ENCODE results near the gene AAR2.

Gene AAR2

DNA sequence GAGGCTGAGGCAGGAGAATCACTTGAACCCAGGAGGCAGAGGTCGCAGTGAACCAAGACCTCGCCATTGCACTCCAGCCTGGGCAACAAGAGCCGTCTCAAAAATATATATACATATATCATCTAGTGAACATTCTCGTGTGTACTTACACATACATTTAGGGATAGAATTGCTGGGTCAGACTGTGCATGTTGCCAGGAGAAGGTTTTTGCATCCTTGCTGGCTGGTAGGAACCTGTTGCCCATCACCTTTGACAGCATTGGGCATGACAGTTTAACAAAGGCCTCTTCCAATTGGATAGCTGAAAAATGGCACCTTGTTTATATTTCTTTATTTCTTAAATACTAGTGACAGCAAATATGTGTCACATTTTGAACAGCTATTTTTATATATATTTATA is 5.4 kb downstream of the AAR2 start:
- H3K27ac ChIP-seq (ENCODE audit: low read length), result no peak overlapping the region
- H3K9me3 ChIP-seq (ENCODE audit: insufficient read depth, low read length), result no peaks in the 10 kb centered on the region
- H3K36me3 ChIP-seq (replicated peaks; ENCODE audit: low read depth, low read length), result peaks cover 49% of the 10 kb centered on the region
- no peak overlapping the region for H3K9ac ChIP-seq (ENCODE audit: low read length)
- H4K20me1 ChIP-seq (ENCODE audit: insufficient read depth, low read length), result 0 out of 2 replicates have a peak, but pooled peaks cover 3% of the 10 kb centered on the region
- peaks cover 6% of the 10 kb centered on the region for H3K4me1 ChIP-seq (ENCODE audit: low read length)
- peaks cover 62% of the 10 kb centered on the region for H3K79me2 ChIP-seq (ENCODE audit: low read length)
- H3K4me3 ChIP-seq (ENCODE audit: low read length), result no peak overlapping the region
- H3K4me2 ChIP-seq (ENCODE audit: low read length), result no peak overlapping the region
- TF ChIP-seq EZH2phosphoT487 (IDR thresholded peaks at IDR 0.05; ENCODE audit: low read depth), result no peak
- TF ChIP-seq, protein P1, sequence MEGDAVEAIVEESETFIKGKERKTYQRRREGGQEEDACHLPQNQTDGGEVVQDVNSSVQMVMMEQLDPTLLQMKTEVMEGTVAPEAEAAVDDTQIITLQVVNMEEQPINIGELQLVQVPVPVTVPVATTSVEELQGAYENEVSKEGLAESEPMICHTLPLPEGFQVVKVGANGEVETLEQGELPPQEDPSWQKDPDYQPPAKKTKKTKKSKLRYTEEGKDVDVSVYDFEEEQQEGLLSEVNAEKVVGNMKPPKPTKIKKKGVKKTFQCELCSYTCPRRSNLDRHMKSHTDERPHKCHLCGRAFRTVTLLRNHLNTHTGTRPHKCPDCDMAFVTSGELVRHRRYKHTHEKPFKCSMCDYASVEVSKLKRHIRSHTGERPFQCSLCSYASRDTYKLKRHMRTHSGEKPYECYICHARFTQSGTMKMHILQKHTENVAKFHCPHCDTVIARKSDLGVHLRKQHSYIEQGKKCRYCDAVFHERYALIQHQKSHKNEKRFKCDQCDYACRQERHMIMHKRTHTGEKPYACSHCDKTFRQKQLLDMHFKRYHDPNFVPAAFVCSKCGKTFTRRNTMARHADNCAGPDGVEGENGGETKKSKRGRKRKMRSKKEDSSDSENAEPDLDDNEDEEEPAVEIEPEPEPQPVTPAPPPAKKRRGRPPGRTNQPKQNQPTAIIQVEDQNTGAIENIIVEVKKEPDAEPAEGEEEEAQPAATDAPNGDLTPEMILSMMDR (IDR thresholded peaks at IDR 0.05; ENCODE audit: low read depth, low read length), result no peak
- H3K27me3 ChIP-seq (ENCODE audit: low read depth, low read length), result no peaks in the 10 kb centered on the region
- no peak overlapping the region for H2AFZ ChIP-seq (ENCODE audit: low read depth, low read length)

DNA sequence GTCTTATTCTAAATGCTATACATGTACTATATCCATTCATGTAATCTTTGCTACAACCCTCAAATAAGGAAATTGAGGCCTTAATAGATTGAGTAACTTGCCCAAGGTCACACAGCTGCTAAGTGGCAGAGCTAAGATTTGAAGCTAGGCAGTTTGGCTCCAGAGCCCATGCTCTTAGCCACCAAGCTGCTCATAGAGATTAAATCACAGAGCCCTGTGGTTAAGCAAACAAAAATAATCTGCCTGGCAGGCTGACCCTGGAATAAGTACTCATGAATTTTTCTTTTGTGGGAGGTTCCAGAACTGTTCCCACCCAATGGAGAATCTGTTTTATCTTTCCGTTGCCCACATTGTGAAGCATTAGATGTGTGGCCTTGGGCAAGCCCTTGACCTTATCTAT is 7.4 kb downstream of the AAR2 start:
- Histone ChIP-seq H3K4me3 (ENCODE audit: low read length) (no peak overlapping the region), H3K9me3 (ENCODE audit: insufficient read depth, low read length) (no peaks in the 10 kb centered on the region), H3K9ac (ENCODE audit: low read length) (no peak overlapping the region), H4K20me1 (ENCODE audit: insufficient read depth, low read length) (0 out of 2 replicates have a peak, but pooled peaks cover 3% of the 10 kb centered on the region), H3K4me2 (ENCODE audit: low read length) (no peak overlapping the region), H3K27ac (ENCODE audit: low read length) (no peak overlapping the region), H3K79me2 (ENCODE audit: low read length) (peaks cover 42% of the 10 kb centered on the region), H3K27me3 (ENCODE audit: low read depth, low read length) (no peaks in the 10 kb centered on the region), H3K4me1 (ENCODE audit: low read length) (no peaks in the 10 kb centered on the region), H3K36me3 (replicated peaks; ENCODE audit: low read depth, low read length) (peaks cover 64% of the 10 kb centered on the region), H2AFZ (ENCODE audit: low read depth, low read length) (no peak overlapping the region)
- TF ChIP-seq, protein P1 (IDR thresholded peaks at IDR 0.05; ENCODE audit: low read depth, low read length), result no peak
- no peak for TF ChIP-seq EZH2phosphoT487 (IDR thresholded peaks at IDR 0.05; ENCODE audit: low read depth)

DNA sequence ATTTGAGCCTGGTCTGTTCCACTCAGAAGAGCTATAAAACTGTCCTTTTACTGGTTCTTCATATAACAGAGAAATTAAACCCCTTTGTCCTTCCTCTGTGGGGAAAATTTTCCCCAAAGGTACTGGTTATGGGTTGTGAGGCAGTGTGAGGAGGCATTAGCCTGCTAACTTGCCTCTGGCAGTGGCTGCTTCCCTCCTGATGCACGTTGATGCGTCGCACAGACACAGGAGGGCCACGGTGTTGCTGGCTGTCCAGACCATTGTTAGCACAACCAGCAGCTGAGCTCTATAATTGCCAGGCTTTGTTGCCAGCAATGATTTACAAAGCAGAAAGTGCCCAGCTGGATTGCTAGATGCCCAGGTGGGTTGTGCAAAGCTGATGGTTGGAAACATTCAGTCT is 10.1 kb downstream of the AAR2 start:
- TF ChIP-seq, protein P1 (IDR thresholded peaks at IDR 0.05; ENCODE audit: low read depth, low read length), result no peak
- no peak for TF ChIP-seq EZH2phosphoT487 (IDR thresholded peaks at IDR 0.05; ENCODE audit: low read depth)
- Histone ChIP-seq H3K27me3 (ENCODE audit: low read depth, low read length) (no peaks in the 10 kb centered on the region), H3K4me3 (ENCODE audit: low read length) (no peak overlapping the region)

DNA sequence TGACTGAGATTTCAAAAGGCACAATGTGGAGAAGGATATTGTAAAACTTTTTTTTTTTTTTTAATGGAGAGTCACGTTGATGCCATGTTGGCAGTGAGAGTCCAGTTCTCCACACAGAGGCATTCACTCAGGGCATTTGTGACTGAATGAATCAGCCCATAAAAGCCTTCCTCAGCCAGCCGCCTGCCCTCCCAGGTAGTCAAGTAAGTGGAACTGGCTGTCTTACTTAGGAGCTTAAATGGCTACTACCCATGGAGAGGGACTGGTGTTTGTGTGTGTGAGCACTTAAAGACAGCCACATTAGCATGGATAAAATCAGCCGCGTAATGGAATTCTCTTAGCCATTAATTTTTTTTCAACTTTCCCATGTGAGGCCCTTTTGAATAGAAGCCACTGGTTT is 12.6 kb downstream of the AAR2 start:
- H3K4me3 ChIP-seq (ENCODE audit: low read length), result no peak overlapping the region
- peaks cover 10% of the 10 kb centered on the region; the same call in 1 of the 2 replicates for H3K79me2 ChIP-seq (ENCODE audit: low read length)
- H3K27me3 ChIP-seq (ENCODE audit: low read depth, low read length), result no peaks in the 10 kb centered on the region
- no peaks in the 10 kb centered on the region for H3K4me1 ChIP-seq (ENCODE audit: low read length)
- H2AFZ ChIP-seq (ENCODE audit: low read depth, low read length), result no peak overlapping the region
- no peaks in the 10 kb centered on the region for H3K9me3 ChIP-seq (ENCODE audit: insufficient read depth, low read length)
- H3K27ac ChIP-seq (ENCODE audit: low read length), result no peak overlapping the region
- no peak overlapping the region for H3K9ac ChIP-seq (ENCODE audit: low read length)
- TF ChIP-seq, protein P1 (IDR thresholded peaks at IDR 0.05; ENCODE audit: low read depth, low read length), result no peak
- TF ChIP-seq EZH2phosphoT487 (IDR thresholded peaks at IDR 0.05; ENCODE audit: low read depth), result no peak
- peaks cover 66% of the 10 kb centered on the region for H3K36me3 ChIP-seq (replicated peaks; ENCODE audit: low read depth, low read length)
- no peak overlapping the region for H3K4me2 ChIP-seq (ENCODE audit: low read length)
- H4K20me1 ChIP-seq (ENCODE audit: insufficient read depth, low read length), result peaks cover 3% of the 10 kb centered on the region; the same call in 1 of the 2 replicates

More for the DNA sequence above, 10.1 kb downstream of the AAR2 start:
- no peak overlapping the region for H2AFZ ChIP-seq (ENCODE audit: low read depth, low read length)
- H3K36me3 ChIP-seq (replicated peaks; ENCODE audit: low read depth, low read length), result peaks cover 65% of the 10 kb centered on the region
- no peak overlapping the region for H3K27ac ChIP-seq (ENCODE audit: low read length)
- H3K9me3 ChIP-seq (ENCODE audit: insufficient read depth, low read length), result no peaks in the 10 kb centered on the region
- no peaks in the 10 kb centered on the region for H3K4me1 ChIP-seq (ENCODE audit: low read length)
- H3K9ac ChIP-seq (ENCODE audit: low read length), result no peak overlapping the region
- 0 out of 2 replicates have a peak, but pooled peaks cover 3% of the 10 kb centered on the region for H4K20me1 ChIP-seq (ENCODE audit: insufficient read depth, low read length)
- peaks cover 18% of the 10 kb centered on the region for H3K79me2 ChIP-seq (ENCODE audit: low read length)
- no peak overlapping the region for H3K4me2 ChIP-seq (ENCODE audit: low read length)
